BJ (cell line): ENCODE data around the gene GPBP1. TPM values are rescaled to one million over a fixed set of nuclear protein-coding genes. Genes with fewer than 3 reads are reported as not detected.
"Not testable (repeated sequence)": the region's sequence is repeated elsewhere in the genome, so short reads cannot be mapped to it uniquely, and the experiment has no call there.

ENCODE experiments used
- CTCF ChIA-PET: fragments of 350-600 bp; formaldehyde crosslinking; extraction: SDS; loops from one replicate; lab custom pipeline; 2021; ENCODE audit warnings: antibody characterized with exemption, inconsistent platforms; lab: Yijun Ruan, JAX
- POLR2A ChIA-PET: fragments of 300-600 bp; sonication (Branson Sonifier 250); formaldehyde crosslinking; extraction: SDS; loops from one replicate; lab custom pipeline; 2021; ENCODE audit warnings: antibody characterized with exemption; lab: Charles Lee
- DNase-seq: peaks from one replicate; pipeline ENCODE4 v3.0.0-alpha.2; 2011; ENCODE audit warnings: low read depth
- H3K27me3 ChIP-seq: 2 replicates; pipeline ENCODE4 v1.6.0; 2011; ENCODE audit warnings: low read length; ENCODE audit not compliant: control insufficient read depth, insufficient read depth
- H3K36me3 ChIP-seq: 2 replicates; pipeline ENCODE4 v1.5.1; 2011; ENCODE audit warnings: low read length; ENCODE audit not compliant: control insufficient read depth, insufficient read depth
- H3K4me3 ChIP-seq: 2 replicates; pipeline ENCODE4 v1.5.1; 2011; ENCODE audit warnings: low read depth, mild to moderate bottlenecking, control low read depth, low read length
- CTCF ChIP-seq: IDR thresholded peaks from 2 replicates; pipeline ENCODE4 v1.5.1; 2011; ENCODE audit warnings: low read depth, mild to moderate bottlenecking, control low read depth, inconsistent platforms, low read length, moderate library complexity; ENCODE audit not compliant: insufficient read depth
- polyA plus RNA-seq: library from polyadenylated mRNA; depleted of rRNA; stranded (reverse); fragments of >200 nt; gene quantifications from 2 replicates; pipeline ENCODE4 v1.2.3, GENCODE V29; 2011

Gene GPBP1
- polyA plus RNA-seq, 1 experiment: 13.1 TPM

GRCh38 chr5:57166276-57166675 is 7.6 kb upstream of the GPBP1 start:
- Histone ChIP-seq H3K27me3 (no peaks in the 10 kb centered on the region), H3K36me3 (no peaks in the 10 kb centered on the region), H3K4me3 (no peak overlapping the region)
- DNase-seq: no peak
- ChIA-PET CTCF (no interaction called here), POLR2A (no interaction called here)
- no peak for TF ChIP-seq CTCF

- Histone ChIP-seq H3K27me3 (no peaks in the 10 kb centered on the region), H3K4me3 (no peak overlapping the region), H3K36me3 (no peaks in the 10 kb centered on the region)
- ChIA-PET POLR2A (no interaction called here), CTCF (no interaction called here)
- no peak for TF ChIP-seq CTCF
- no peak for DNase-seq
These were observed 6.7 kb upstream of the GPBP1 start for GRCh38 chr5:57167201-57167600.

GRCh38 chr5:57170116-57170515 is 3.7 kb upstream of the GPBP1 start:
- H3K36me3 ChIP-seq, H3K4me3 ChIP-seq, DNase-seq, H3K27me3 ChIP-seq, POLR2A ChIA-PET: not testable (repeated sequence)
- CTCF ChIA-PET: interaction anchor here (1.2 to 1.5 kb wide), 2 partner anchors 18 to 32 kb away, joined by 3 read pairs; no protein-coding TSS in a partner anchor

- TF ChIP-seq CTCF: no peak
- Histone ChIP-seq H3K36me3 (no peaks in the 10 kb centered on the region), H3K4me3 (peak overlapping the region; percentile 98), H3K27me3 (no peaks in the 10 kb centered on the region)
- CTCF ChIA-PET: no interaction called here
- POLR2A ChIA-PET: no interaction called here
- DNase-seq: no peak
These were observed 1.9 kb upstream of the GPBP1 start for GRCh38 chr5:57171816-57172465.

- POLR2A ChIA-PET: no interaction called here
These were observed 1.2 kb upstream of the GPBP1 start for GRCh38 chr5:57172466-57173318.

More at GRCh38 chr5:57172466-57173318, 1.2 kb upstream of the GPBP1 start:
- no peak for DNase-seq
- CTCF ChIA-PET: interaction anchor here (1.1 kb wide), 1 partner anchor 37 kb away, joined by 4 read pairs; no protein-coding TSS in a partner anchor
- no peaks in the 10 kb centered on the region for H3K27me3 ChIP-seq
- H3K36me3 ChIP-seq: no peaks in the 10 kb centered on the region
- no peak for TF ChIP-seq CTCF
- peak overlapping the region; percentile 98 for H3K4me3 ChIP-seq
